HG03097 (cell line): ENCODE measurements around the gene CTAG1B.
"Not testable (repeated sequence)": the region's sequence is repeated elsewhere in the genome, so short reads cannot be mapped to it uniquely, and the experiment has no call there.

Source experiments
- ATAC-seq: cut with Tn5 transposase; IDR thresholded peaks from one replicate; pipeline ENCODE4 v1.9.1; 2021; ENCODE audit not compliant: unreplicated experiment, low FRiP score

CTAG1B gene

DNA sequence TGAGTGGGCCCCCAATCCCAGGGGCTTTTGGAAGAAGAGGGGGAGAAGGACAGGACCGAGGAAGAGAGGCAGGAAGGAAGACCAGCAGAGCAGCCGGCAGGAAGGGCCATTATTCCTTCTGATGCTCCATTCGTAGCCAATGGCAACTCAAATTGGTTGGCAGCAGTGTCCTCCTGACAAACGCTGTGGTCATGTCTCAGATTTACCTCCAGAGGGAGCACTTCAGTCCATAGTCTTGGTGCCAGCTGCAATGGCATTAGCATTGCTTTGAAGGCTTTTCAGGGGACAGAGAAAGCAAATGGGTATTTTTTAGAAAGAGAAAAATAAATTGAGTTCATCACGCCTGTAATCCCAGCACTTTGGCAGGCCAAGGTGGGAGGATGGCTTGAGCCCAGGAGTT, 9.9 kb upstream of the CTAG1B start:
- ATAC-seq: not testable (repeated sequence)

DNA sequence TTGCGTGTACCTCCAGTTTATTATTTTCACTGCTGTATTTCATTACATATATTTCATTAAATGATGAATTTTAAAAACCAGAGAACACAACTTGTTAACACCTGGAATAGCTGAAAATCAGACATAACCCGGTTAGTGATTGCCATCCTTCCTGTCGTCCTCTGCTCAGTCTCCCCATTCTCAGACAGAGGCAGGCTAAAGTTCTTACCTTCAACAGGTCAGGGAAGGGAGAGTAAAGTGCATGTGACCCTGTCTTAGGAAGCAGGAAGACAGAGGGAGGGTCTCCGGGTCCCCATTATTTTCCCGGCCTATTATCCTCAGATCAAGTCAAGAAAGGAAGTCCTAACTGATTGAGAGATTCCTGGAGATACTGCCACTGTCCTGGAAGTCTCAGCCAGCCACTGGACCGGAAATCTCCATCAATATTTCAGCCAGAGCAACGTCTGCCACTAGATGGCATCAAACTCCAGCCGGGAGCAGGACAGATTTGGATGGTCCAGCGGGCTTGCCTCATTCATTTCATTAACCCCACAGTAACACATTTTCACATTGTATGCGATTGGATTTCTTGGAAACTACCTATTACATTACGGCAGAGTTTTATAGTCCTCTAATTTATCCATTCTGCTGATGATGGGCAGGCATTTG, 1.8 kb upstream of the CTAG1B start:
- ATAC-seq: not testable (repeated sequence)

DNA sequence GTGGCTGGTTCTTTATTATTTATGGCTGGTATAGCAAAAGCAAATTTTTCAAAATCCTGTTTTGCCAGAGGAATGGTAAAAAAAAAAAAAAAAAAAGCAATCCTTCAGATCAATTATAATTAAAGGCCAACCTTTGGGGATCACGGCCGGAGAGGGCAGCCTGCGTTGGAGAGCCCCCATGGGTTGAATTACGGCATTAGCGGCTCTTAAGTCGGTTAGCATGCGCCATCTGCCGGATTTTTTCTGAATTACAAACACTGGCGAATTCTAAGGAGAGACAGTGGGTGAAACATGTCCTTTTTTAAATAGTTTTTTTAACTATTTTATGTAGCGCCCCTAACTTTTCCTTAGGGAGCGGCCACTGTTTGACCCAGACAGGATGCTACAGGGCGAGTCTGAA, 5.5 kb downstream of the CTAG1B start:
- not testable (repeated sequence) for ATAC-seq

DNA sequence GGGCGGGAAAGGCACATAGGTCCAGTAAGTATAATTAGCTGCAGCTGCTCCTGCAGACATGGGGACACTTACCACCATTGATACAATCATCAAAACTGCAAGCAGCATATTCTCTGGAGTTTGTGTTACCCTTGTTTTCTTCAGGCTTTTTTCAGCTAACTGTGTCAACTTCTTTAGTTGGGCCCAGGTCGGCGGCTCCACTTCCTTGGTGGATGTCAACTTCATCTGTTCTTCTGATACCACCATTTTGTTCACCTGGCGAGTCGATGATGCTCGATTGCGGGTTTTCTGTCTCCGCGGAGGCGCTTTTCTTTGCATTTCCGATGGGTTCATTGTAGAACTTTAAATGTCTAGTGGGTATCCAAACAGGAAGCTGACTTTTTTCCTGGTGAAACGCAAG, 7.9 kb downstream of the CTAG1B start:
- not testable (repeated sequence) for ATAC-seq

DNA sequence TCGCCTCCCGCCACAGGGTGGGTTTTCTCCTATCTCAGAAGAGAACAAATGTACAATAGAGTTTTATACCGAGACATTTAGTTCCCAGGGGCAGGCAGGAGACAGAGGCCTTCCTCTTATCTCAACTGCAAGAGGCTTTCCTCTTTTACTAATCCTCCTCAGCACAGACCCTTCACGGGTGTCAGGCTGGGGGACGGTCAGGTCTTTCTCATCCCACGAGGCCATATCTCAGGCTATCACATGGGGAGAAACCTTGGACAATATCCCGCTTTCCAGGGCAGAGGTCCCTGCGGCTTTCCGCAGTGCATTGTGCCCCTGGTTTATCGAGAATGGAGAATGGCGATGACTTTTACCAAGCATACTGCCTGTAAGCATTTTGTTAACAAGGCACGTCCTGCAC, 10.3 kb downstream of the CTAG1B start:
- not testable (repeated sequence) for ATAC-seq

DNA sequence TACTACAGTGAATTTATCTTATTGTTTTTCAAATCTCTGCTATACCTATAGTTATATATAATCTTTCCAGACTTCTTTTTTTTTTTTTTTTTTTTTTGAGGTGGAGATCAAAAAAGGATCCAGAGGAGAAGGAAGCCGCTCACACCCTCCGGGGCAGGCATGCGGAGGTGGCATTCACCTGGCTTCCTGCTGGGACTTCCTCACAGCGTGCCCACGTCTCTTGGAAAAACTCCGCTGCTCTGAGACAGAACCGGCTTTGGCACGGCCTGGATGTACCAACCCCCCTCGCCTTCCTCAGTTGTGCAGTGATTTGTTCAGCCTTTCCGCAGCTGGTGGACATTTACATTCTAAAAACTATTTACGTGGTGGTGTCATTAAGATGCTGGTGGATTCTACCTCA, 11.1 kb downstream of the CTAG1B start:
- ATAC-seq: not testable (repeated sequence)

DNA sequence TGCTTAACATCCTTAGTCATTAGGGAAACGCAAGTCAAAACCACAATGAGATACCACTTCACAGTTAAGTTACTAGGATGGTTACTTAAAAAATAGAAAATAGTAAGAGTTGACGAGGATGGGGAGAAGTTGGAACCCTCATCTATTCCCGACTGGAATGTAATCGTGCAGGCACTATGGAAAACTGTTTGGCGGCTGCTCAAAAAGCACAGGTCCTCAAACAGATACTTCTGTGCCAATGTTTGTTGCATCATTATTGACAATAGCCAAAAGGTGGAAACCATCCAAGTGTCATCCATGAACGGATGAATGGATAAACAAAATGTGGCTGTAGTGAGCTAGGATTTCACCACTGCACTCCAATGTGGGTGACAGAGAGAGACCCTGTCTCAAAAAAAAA, 11.7 kb downstream of the CTAG1B start:
- no peak for ATAC-seq

DNA sequence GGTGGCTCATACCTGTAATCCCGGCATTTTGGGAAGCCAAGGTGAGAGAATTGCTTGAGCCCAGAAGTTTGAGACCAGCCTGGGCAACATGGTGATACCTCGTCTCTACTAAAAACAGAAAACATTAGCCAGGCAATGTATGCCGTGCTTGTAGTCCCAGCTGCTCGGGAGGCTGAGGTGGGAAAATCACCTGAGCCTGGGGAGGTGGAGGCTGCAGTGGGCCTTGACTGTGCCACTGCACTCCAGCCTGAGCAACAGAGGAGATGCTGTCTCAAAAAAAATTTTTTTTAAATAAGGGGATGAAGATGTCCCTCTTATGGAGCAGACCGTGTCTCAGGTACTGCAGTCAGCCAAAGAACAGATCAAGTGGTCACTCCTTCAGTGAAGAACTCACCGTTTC, 13.5 kb downstream of the CTAG1B start:
- no peak for ATAC-seq

DNA sequence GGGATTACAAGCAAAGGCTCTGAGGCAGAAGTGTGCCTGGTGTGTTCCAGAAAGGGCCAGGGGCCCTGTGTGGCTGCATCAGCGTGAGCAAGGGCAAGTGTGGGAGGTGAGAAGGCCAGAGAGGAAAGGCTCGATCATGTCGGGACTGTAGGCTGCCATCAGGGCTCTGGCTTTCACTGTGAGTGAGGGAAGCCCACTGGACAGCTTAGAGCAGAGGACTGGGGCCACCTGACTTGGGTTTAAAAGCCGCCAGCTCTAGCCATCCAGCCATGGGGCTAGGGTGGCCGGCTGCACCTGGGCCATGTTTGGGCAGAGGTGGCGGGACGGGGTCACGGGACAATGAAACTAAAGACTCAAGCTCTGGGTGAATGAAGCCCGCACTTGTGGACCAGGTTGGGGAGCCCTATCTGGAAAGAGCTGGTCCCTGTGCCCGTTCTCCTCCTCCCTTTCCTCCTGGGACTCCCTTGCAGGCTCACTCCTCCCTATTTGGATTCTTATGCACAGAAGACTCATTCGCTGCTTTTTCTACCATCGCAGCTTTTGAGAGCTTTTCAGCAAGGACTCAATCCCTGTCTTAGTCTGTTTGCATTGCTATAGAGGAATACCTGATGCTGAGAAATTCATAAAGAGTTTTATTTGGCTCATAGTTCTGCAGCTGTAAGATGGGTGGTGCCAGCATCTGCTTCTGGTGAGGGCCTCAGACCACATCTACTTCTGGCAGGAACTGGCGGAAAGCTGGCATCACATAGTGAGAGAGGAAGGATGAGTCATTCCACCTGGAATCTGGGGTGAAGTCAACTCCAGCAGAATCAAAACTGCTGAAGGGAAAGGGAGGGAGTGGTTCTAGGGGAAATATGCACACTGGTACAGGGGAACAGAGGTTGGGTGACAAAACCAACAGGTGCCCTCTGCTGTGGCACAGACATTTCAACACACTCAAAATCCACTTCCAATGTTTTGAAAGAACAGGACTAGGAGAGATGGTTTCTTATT, 15.3 kb downstream of the CTAG1B start:
- no peak for ATAC-seq

DNA sequence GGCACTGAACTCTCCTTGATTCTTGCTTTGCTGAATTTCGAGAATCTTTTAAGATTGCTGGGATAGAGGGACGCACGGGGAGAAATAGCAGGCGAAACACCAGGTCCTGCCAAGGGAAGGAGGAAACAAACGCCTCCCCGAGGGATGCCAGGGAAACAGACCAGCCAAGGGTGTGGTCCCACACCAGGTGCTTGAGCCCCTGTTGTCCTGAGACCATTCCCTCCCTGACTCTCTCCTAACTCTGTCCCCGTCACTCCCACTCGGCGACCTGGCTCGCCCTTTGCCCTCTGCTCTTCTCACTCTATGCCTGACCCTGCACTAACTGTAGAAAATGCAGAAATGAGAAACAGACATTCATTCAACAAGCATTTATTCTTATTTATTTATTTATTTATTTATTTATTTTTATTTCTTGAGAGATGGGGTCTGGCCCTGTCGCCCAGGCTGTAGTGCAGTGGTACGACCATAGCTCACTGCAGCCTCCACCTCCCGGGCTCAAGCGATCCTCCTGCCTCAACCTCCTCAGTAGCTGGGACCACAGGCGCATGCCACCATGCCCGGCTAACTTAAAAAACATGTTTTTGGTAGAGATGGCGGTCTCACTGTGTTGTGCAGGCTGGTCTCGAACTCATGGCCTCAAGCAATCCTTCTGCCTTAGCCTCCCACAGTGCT, 16.2 kb downstream of the CTAG1B start:
- no peak for ATAC-seq

DNA sequence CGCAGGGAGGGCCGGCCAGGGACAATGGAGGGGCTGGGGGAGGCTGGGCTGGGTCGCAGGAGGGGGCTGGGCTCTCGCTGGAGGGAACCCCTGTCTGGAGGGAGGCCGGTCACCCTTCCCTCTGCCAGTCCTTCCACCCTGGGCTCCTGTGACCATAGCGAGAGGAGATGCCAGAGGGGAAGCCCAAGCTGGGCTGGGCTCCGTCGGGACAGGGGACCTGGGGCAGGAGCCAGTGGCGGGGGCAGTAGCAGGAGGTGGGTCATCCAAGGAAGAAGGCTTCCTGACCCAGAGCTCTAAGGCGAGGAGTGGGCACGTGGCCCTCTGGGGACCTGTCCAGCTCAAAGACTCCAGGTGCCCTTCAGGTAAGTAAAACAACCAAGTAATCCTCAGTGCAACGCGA, 16.9 kb downstream of the CTAG1B start:
- no peak for ATAC-seq

DNA sequence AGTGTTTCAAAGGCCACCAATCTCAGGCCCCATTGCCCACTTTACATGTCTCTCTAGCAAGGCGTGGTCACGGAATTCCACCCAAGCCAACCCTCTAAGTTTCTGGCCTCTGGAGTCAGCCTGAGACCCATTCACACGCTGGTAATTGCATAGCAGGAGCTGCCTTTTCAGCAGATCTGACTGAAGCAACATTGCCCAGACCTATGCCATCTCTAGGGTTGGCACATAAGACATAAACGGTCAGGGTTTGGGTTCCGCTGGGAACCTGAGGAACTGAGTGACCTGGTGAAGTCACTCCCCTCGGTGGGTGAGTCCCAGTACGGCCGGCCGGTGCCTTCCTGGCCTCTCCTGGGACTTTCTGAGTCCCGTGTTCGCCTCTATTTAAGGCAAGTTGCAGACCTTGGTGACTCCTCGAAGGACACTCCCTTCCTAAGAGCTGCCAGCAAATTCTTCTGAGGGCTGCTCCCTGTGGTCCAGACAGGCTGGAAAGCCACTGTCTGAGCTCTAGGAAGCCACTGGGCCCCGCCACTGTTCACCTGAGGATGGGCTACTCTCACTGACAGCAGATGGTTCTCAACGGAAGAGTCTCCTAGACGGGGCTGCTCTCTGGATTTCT, 18.2 kb downstream of the CTAG1B start:
- ATAC-seq: no peak

DNA sequence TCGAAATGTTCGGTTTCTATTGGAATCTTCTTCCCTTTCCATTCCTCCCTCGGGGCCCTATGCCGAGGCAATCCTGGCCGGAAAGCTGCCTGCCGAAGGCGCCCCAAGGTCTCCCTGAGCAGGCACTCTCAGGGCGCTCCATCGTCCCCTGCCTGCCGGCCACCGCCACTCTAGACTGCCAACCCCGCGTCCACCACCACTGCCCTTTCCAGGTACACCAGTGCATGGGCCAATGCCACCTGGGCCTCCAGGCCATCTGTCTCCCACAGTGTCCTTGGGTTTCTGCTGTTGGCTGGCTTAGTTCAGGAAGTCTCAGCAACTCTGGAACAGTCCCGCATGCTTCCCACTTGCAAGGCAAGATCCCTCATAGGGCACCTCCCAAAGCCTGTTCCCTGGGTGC, 19.6 kb downstream of the CTAG1B start:
- no peak for ATAC-seq

DNA sequence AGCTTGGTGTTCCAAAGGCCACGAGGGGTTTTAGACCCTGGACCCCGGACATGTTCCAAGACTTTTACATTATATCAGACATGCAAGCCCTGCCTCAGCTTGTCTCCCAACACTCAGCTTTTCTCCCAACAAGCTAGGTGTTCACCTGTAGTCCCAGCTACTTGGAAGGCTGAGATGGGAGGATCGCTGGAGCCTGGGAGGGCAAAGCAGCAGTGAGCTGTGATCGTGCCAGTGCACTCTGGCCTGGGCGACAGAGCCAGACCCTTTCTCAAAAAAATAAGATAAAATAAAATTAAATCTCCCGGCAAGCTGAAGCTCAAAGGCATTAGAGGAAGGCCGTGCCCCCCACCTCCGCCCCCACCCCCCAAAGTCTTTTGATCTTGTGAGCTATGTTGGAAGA, 20.4 kb downstream of the CTAG1B start:
- no peak for ATAC-seq

DNA sequence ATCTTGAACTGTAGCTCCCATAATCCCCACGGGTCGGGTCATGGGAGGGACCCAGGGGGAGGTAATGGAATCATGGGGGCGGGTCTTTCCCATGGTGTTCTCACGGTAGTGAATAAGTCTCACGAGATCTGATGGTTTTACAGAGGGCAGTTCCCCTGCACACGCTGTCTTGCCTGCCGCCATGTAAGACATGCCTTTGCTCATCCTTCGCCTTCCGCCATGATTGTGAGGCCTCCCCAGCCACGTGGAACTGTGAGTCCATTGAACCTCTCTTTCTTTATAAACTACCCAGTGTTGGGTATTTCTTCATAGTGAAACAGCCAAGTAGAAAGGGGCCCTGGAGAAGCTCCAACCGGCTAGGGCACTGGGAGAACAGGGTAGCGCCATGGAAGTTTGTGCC, 21.9 kb downstream of the CTAG1B start:
- no peak for ATAC-seq

DNA sequence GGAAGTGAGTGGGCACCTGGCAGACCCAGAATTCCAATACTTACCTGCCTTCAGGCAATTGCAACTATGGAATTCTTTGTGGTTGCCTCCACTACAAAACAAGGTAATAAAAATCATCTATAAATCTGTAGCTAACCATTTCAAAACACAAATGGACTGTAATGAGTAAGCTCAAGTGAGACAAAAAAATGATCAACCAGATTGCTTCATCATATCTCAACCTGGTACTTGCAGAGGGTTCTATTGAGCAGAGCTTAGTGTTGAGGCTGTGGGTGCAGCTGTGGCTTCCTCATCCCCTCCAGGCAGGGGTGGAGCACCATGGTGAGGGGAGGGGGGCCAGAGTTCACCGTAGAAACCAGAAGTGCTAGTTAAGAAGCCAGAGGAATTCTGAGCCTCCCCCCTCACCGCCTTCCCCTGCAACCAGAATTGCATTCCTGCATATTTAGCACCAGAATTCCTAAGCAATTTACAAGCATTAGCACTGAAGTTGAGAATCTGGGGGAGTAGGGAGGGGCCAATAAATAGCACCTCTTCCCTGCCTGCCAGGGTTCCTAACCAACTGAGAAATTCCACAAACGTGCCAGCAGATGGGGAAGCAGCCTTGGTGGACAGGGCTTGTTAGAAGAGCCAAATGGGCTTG, 22.7 kb downstream of the CTAG1B start:
- ATAC-seq: no peak

DNA sequence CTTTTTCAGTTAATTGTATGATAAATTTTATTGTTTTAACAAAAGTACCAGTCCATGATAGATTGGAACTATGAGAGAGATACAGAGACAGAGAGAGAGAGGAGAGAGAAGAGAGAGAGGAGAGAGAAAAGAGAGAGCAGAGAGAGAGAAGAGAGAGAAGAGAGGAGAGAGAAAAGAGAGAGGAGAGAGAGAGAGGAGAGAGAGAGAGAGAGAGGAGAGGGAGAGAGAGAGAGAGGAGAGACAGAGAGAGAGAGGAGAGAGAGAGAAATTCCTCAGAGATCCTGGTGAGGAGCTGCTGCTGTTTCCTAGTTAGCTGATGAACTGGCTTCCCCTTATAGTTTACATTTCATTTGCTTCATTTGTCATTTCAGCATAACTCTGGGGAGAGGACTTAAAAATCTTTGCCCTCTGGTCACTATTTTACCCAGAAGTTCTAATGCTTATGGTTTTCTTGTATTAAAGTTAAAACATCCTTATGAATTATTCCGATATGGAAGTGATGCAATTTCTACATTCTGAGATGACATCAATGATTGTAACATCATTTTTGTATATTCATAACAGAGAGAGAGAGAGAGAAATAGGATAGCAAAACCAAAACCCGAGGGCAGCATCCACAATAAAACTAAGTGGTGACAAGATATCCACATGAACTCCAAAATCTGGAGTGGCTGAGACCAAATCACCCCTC, 23.4 kb downstream of the CTAG1B start:
- no peak for ATAC-seq

DNA sequence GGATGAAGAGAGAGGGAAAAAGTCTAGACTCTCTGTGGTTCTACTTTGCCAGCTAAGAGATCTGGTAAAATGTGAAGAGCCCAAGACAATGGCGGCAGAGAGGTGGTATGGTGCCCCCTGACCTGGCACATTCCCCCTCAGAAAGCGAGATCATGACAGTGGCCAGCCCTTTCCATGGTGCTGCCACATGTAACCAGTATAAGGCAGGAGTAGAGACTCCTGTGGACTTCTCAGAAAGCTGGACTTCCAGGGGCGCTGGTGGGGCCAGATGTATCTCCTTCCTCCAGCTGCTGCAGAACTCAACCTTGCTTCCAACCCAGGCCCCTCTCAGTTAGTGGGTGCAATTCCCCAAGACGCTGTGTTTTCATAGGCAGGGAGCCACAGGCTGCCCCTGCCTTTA, 24.6 kb downstream of the CTAG1B start:
- no peak for ATAC-seq

DNA sequence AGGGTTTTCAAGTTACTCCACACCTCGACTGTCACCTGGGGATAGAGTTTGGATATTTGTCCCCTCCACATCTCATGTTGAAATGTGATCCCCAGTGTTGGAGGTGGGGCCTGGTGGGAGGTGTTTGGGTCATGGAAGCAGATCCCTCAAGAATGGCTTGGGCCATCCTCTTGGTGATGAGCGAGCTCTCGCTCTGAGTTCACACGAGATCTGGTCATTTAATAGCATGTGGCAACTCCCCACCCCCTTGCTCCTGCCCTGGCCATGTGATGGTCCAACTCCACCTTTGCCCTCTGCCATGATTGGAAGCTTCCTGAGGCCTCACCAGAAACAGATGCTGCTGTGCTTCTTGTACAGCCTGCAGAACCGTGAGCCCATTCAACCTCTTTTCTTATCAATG, 25.9 kb downstream of the CTAG1B start:
- ATAC-seq: no peak

DNA sequence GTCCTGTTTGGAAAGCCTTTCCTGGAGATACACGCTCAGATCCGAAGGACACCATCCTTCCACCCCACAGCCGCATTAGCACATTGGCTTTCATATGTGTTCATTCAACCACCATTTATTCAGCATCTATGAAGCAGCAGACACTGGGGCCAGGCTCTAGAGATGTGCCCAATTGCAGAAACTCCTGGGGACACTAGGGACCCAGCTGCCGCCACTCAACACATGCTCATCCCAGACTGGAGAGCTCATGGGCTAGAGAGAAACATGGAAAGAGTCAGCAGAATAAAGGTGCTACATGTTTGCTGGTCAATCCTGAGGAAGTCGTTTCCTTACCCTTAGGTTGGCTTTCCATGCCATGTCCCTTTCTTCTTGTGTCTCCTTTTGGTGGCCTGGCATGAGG, 26.6 kb downstream of the CTAG1B start:
- no peak for ATAC-seq
